WTC11 (cell line): ENCODE results near the gene CCNQ. TPM values are rescaled to one million over a fixed set of nuclear protein-coding genes. Genes with fewer than 3 reads are reported as not detected.

ENCODE experiments used
- ATAC-seq: fragments of 200-7000 bp; cut with Tn5 transposase; 2 replicates; pipeline ENCODE4 v1.10.0; 2021; ENCODE audit warnings: mild to moderate bottlenecking, moderate library complexity
- CTCF ChIA-PET: fragments of 300-600 bp; sonication (Branson Sonifier 250); formaldehyde crosslinking; loops from one replicate; lab custom pipeline; 2021; ENCODE audit warnings: antibody characterized with exemption; lab: Charles Lee
- POLR2A ChIA-PET: fragments of 350-600 bp; sonication (Branson Sonifier 250); formaldehyde crosslinking; loops from one replicate; lab custom pipeline; 2021; ENCODE audit warnings: antibody characterized with exemption; lab: Charles Lee
- DNase-seq: peaks from one replicate; pipeline ENCODE4 v3.0.0; 2021; ENCODE audit warnings: low spot score
- H3K27ac Mint-ChIP-seq: 2 replicates; pipeline ENCODE4 v1.8.0; 2021; ENCODE audit warnings: mixed read lengths
- H3K27me3 Mint-ChIP-seq: 2 replicates; pipeline ENCODE4 v1.8.0; 2021; ENCODE audit warnings: low read depth, mild to moderate bottlenecking, moderate library complexity, mixed read lengths
- H3K36me3 Mint-ChIP-seq: 2 replicates; pipeline ENCODE4 v1.8.0; 2021; ENCODE audit warnings: mixed read lengths
- H3K4me1 Mint-ChIP-seq: 2 replicates; pipeline ENCODE4 v1.8.0; 2022; ENCODE audit warnings: mixed read lengths
- H3K4me3 Mint-ChIP-seq: 2 replicates; pipeline ENCODE4 v1.8.0; 2021; ENCODE audit warnings: mild to moderate bottlenecking, moderate library complexity, mixed read lengths
- H3K9me3 Mint-ChIP-seq: 2 replicates; pipeline ENCODE4 v1.8.0; 2021; ENCODE audit warnings: mixed read lengths
- AR ChIP-seq: fragments of 250-450 bp; sonication (Bioruptor Pico); IDR thresholded peaks from 2 replicates; pipeline ENCODE4 v1.9.0; 2021; ENCODE audit warnings: mild to moderate bottlenecking
- CDX4 ChIP-seq: fragments of 250-450 bp; sonication (Bioruptor Pico); IDR thresholded peaks from 2 replicates; pipeline ENCODE4 v1.9.0; 2021; ENCODE audit warnings: moderate library complexity, mild to moderate bottlenecking, inconsistent platforms, borderline replicate concordance
- E2F5 ChIP-seq: sonication (generic); formaldehyde crosslinking; IDR thresholded peaks from 2 replicates; pipeline ENCODE4 v1.8.1; 2022; ENCODE audit warnings: mild to moderate bottlenecking, moderate library complexity, missing genetic modification reagents
- ELF4 ChIP-seq: sonication (generic); formaldehyde crosslinking; IDR thresholded peaks from 2 replicates; pipeline ENCODE4 v1.8.1; 2022; ENCODE audit warnings: low read depth, mild to moderate bottlenecking, moderate library complexity, missing genetic modification reagents
- EMX1 ChIP-seq: fragments of 250-450 bp; sonication (Bioruptor Pico); IDR thresholded peaks from 2 replicates; pipeline ENCODE4 v1.8.0; 2021; ENCODE audit warnings: mild to moderate bottlenecking
- ESRRA ChIP-seq: sonication (generic); formaldehyde crosslinking; IDR thresholded peaks from 2 replicates; pipeline ENCODE4 v1.8.1; 2022; ENCODE audit warnings: mild to moderate bottlenecking, missing genetic modification reagents, borderline replicate concordance
- FOXK1 ChIP-seq: sonication (generic); formaldehyde crosslinking; IDR thresholded peaks from 2 replicates; pipeline ENCODE4 v1.8.0; 2022; ENCODE audit warnings: mild to moderate bottlenecking, moderate library complexity, missing genetic modification reagents
- GTF2I ChIP-seq: fragments of 250-450 bp; sonication (Bioruptor Pico); conservative IDR thresholded peaks from 2 replicates; pipeline ENCODE4 v1.4.0; 2021; ENCODE audit warnings: mild to moderate bottlenecking
- HMGXB4 ChIP-seq: sonication (generic); formaldehyde crosslinking; IDR thresholded peaks from 2 replicates; pipeline ENCODE4 v1.8.1; 2023; ENCODE audit warnings: mild to moderate bottlenecking, moderate library complexity, missing genetic modification reagents
- JAZF1 ChIP-seq: fragments of 250-450 bp; sonication (Bioruptor Pico); IDR thresholded peaks from 2 replicates; pipeline ENCODE4 v1.9.0; 2021; ENCODE audit warnings: moderate library complexity, mild to moderate bottlenecking, inconsistent platforms
- NFYB ChIP-seq: sonication (generic); formaldehyde crosslinking; conservative IDR thresholded peaks from 2 replicates; pipeline ENCODE4 v1.8.0; 2022; ENCODE audit warnings: low read depth, missing genetic modification reagents
- PRDM15 ChIP-seq: sonication (generic); formaldehyde crosslinking; IDR thresholded peaks from 2 replicates; pipeline ENCODE4 v1.8.0; 2022; ENCODE audit warnings: missing genetic modification reagents
- RORB ChIP-seq: fragments of 250-450 bp; sonication (Bioruptor Pico); IDR thresholded peaks from 2 replicates; pipeline ENCODE4 v1.9.0; 2021; ENCODE audit warnings: mild to moderate bottlenecking
- SOX15 ChIP-seq: fragments of 250-450 bp; sonication (Bioruptor Pico); IDR thresholded peaks from 2 replicates; pipeline ENCODE4 v1.9.0; 2021; ENCODE audit warnings: mild to moderate bottlenecking
- SP1 ChIP-seq: sonication (generic); formaldehyde crosslinking; conservative IDR thresholded peaks from 2 replicates; pipeline ENCODE4 v1.8.1; 2022; ENCODE audit warnings: missing genetic modification reagents
- TEAD1 ChIP-seq: sonication (generic); formaldehyde crosslinking; IDR thresholded peaks from 2 replicates; pipeline ENCODE4 v1.8.0; 2022; ENCODE audit warnings: mild to moderate bottlenecking, missing genetic modification reagents
- USF2 ChIP-seq: sonication (generic); formaldehyde crosslinking; IDR thresholded peaks from 2 replicates; pipeline ENCODE4 v1.8.1; 2023; ENCODE audit warnings: mild to moderate bottlenecking, missing genetic modification reagents, moderate library complexity
- ZBTB43 ChIP-seq: sonication (generic); formaldehyde crosslinking; IDR thresholded peaks from 2 replicates; pipeline ENCODE4 v1.8.1; 2023; ENCODE audit warnings: mild to moderate bottlenecking, missing genetic modification reagents
- ZNF121 ChIP-seq: sonication (generic); formaldehyde crosslinking; IDR thresholded peaks from 2 replicates; pipeline ENCODE4 v1.8.0; 2023; ENCODE audit warnings: missing genetic modification reagents
- ZNF396 ChIP-seq: fragments of 250-450 bp; sonication (Bioruptor Pico); IDR thresholded peaks from 2 replicates; pipeline ENCODE4 v1.8.0; 2021; ENCODE audit warnings: mild to moderate bottlenecking, moderate library complexity, borderline replicate concordance
- ZNF423 ChIP-seq: fragments of 250-450 bp; sonication (Bioruptor Pico); IDR thresholded peaks from 2 replicates; pipeline ENCODE4 v2.1.2; 2022; ENCODE audit warnings: mild to moderate bottlenecking, moderate library complexity
- total RNA-seq: library from RNA; stranded (reverse); gene quantifications from 3 replicates; pipeline ENCODE4 v1.2.3, GENCODE V29; 2021

The CCNQ gene
- total RNA-seq, 1 experiment from 2014 or later, result 17.4 TPM

- ATAC-seq (peak; percentile 66), DNase-seq (peak; percentile 36)
- Mint-ChIP-seq H3K36me3 (no peaks in the 10 kb centered on the region), H3K9me3 (no peaks in the 10 kb centered on the region), H3K4me3 (no peak overlapping the region), H3K27ac (no peak overlapping the region), H3K4me1 (no peaks in the 10 kb centered on the region), H3K27me3 (no peaks in the 10 kb centered on the region)
- ChIA-PET POLR2A (no interaction called here), CTCF (interaction anchor here (0.6 to 4.2 kb wide), 27 partner anchors 9 to 159 kb away, joined by 3 to 35 read pairs (median 4); partner anchors contain the start of genes DUSP9 and PNCK)
- TF ChIP-seq JAZF1 (CRISPR knock-in tag), result no peak
- TF ChIP-seq ZBTB43 (CRISPR knock-in tag), result no peak
- TF ChIP-seq ZNF121 (CRISPR knock-in tag), result no peak
- no peak for TF ChIP-seq SP1 (CRISPR knock-in tag)
- TF ChIP-seq E2F5, result no peak
- TF ChIP-seq HMGXB4 (CRISPR knock-in tag), result no peak
- no peak for TF ChIP-seq ESRRA (CRISPR knock-in tag)
- TF ChIP-seq CDX4 (CRISPR knock-in tag), result no peak
- TF ChIP-seq AR (CRISPR knock-in tag), result no peak
- no peak for TF ChIP-seq ELF4 (CRISPR knock-in tag)
- TF ChIP-seq EMX1 (CRISPR knock-in tag), result no peak
- no peak for TF ChIP-seq ZNF396 (CRISPR knock-in tag)
- no peak for TF ChIP-seq ZNF423 (CRISPR knock-in tag)
- no peak for TF ChIP-seq USF2 (CRISPR knock-in tag)
- no peak for TF ChIP-seq GTF2I
- TF ChIP-seq NFYB (CRISPR knock-in tag), result no peak
Observed at GRCh38 chrX:153549807-153550206, 49.1 kb downstream of the CCNQ start.

GRCh38 chrX:153549231-153549630 is 49.7 kb downstream of the CCNQ start:
- DNase-seq, result no peak
- no peak overlapping the region for H3K4me3 Mint-ChIP-seq
- H3K27me3 Mint-ChIP-seq, result no peaks in the 10 kb centered on the region
- no peak overlapping the region for H3K27ac Mint-ChIP-seq
- POLR2A ChIA-PET, result no interaction called here
- H3K36me3 Mint-ChIP-seq, result no peaks in the 10 kb centered on the region
- CTCF ChIA-PET, result interaction anchor here (0.6 to 4.2 kb wide), 22 partner anchors 9 to 125 kb away, joined by 3 to 35 read pairs (median 4); partner anchors contain the start of genes DUSP9 and PNCK
- no peaks in the 10 kb centered on the region for H3K4me1 Mint-ChIP-seq
- ATAC-seq, result no peak
- H3K9me3 Mint-ChIP-seq, result no peaks in the 10 kb centered on the region
- TF ChIP-seq SOX15, result no peak
- TF ChIP-seq PRDM15 (CRISPR knock-in tag), result no peak
- no peak for TF ChIP-seq RORB
- no peak for TF ChIP-seq FOXK1 (CRISPR knock-in tag)
- TF ChIP-seq HMGXB4 (CRISPR knock-in tag), result no peak
- TF ChIP-seq TEAD1 (CRISPR knock-in tag), result no peak
